ENCODE measurements around the gene FZD8. TPM values are rescaled to one million over a fixed set of nuclear protein-coding genes. Genes with fewer than 3 reads are reported as not detected.

FZD8 gene
- total RNA-seq, 4 donors from 2014 or later: 12.4 to 21.5 (median 19.9) TPM

Other genes starting within 250 kb of the FZD8 start
- gene GJD4, start 37.0 kb downstream of the FZD8 start, total RNA-seq: not detected

All from thyroid gland (tissue), 4 donors.